IMR-90 (cell line): ENCODE measurements around the gene NNT. TPM values are rescaled to one million over a fixed set of nuclear protein-coding genes. Genes with fewer than 3 reads are reported as not detected.
A peak's percentile ranks its signal among the peaks of the same experiment; 100 is the strongest.

Source experiments
- ATAC-seq: fragments of 200-7000 bp; cut with Tn5 transposase; 2 replicates; pipeline ENCODE4 v1.9.1; 2020; ENCODE audit warnings: low read depth, mild to moderate bottlenecking, moderate library complexity
- BruUV-seq: library from RNA; stranded (reverse); fragments of 400-500 nt; replicated peaks from 2 replicates; lab custom pipeline; 2021; lab: Mats Ljungman, UMichigan
- CTCF ChIA-PET: fragments of 300-600 bp; formaldehyde crosslinking; extraction: SDS; loops from one replicate; lab custom pipeline; 2021; ENCODE audit warnings: antibody characterized with exemption; lab: Yijun Ruan, JAX
- POLR2A ChIA-PET: fragments of 300-600 bp; sonication (Branson Sonifier 250); formaldehyde crosslinking; loops from one replicate; lab custom pipeline; 2022; ENCODE audit warnings: antibody characterized with exemption; ENCODE audit not compliant: unreplicated experiment; lab: Charles Lee
- DNase-seq: peaks from one replicate; pipeline ENCODE4 v3.0.0; 2013
- H2AFZ ChIP-seq: replicated peaks from 2 replicates; pipeline ENCODE3; 2013; ENCODE audit warnings: low read length, mild to moderate bottlenecking; ENCODE audit not compliant: poor library complexity
- H2AK5ac ChIP-seq: 2 replicates; pipeline ENCODE4 v1.6.1; 2013; ENCODE audit warnings: low read depth, low read length, inconsistent platforms
- H2AK9ac ChIP-seq: replicated peaks from 2 replicates; pipeline ENCODE3; 2013; ENCODE audit warnings: mild to moderate bottlenecking, low read depth, low read length, moderate library complexity; ENCODE audit not compliant: poor library complexity
- H2BK120ac ChIP-seq: 2 replicates; pipeline ENCODE4 v1.6.1; 2013; ENCODE audit warnings: low read depth, low read length, inconsistent platforms
- H2BK15ac ChIP-seq: 3 replicates; pipeline ENCODE4 v1.6.1; 2013; ENCODE audit warnings: low read depth, low read length, inconsistent platforms
- H2BK20ac ChIP-seq: 2 replicates; pipeline ENCODE4 v1.6.1; 2013; ENCODE audit warnings: low read depth, mild to moderate bottlenecking, inconsistent platforms, low read length, moderate library complexity
- H2BK5ac ChIP-seq: 2 replicates; pipeline ENCODE4 v1.6.1; 2013; ENCODE audit warnings: mild to moderate bottlenecking, low read depth, low read length, inconsistent platforms; ENCODE audit not compliant: poor library complexity, severe bottlenecking
- H3K14ac ChIP-seq: replicated peaks from 2 replicates; pipeline ENCODE4 v1.6.1; 2013; ENCODE audit warnings: low read depth, low read length, inconsistent platforms
- H3K18ac ChIP-seq: 2 replicates; pipeline ENCODE4 v1.6.1; 2013; ENCODE audit warnings: low read depth, low read length, control low read depth
- H3K23ac ChIP-seq: 2 replicates; pipeline ENCODE4 v1.6.1; 2013; ENCODE audit warnings: low read depth, low read length, inconsistent platforms
- H3K27ac ChIP-seq: 2 replicates; pipeline ENCODE4 v1.5.1; 2013; ENCODE audit warnings: mild to moderate bottlenecking, control low read depth, low read length; ENCODE audit not compliant: insufficient read depth
- H3K27me3 ChIP-seq: 2 replicates; pipeline ENCODE4 v1.6.1; 2013; ENCODE audit warnings: low read length; ENCODE audit not compliant: control insufficient read depth, insufficient read depth
- H3K36me3 ChIP-seq: 2 replicates; pipeline ENCODE4 v1.6.1; 2013; ENCODE audit warnings: low read length, mixed read lengths; ENCODE audit not compliant: control insufficient read depth, insufficient read depth
- H3K4ac ChIP-seq: 2 replicates; pipeline ENCODE4 v1.6.1; 2013; ENCODE audit warnings: low read depth, low read length, inconsistent platforms
- H3K4me1 ChIP-seq: 2 replicates; pipeline ENCODE4 v1.6.1; 2013; ENCODE audit warnings: low read length, mixed read lengths; ENCODE audit not compliant: control insufficient read depth, insufficient read depth
- H3K4me2 ChIP-seq: 2 replicates; pipeline ENCODE4 v1.6.1; 2013; ENCODE audit warnings: low read depth, mild to moderate bottlenecking, control low read depth, low read length, moderate library complexity
- H3K4me3 ChIP-seq: 2 replicates; pipeline ENCODE4 v1.5.1; 2013; ENCODE audit warnings: low read depth, mild to moderate bottlenecking, control low read depth, low read length, moderate library complexity; ENCODE audit not compliant: insufficient read depth
- H3K56ac ChIP-seq: 2 replicates; pipeline ENCODE4 v1.6.1; 2013; ENCODE audit warnings: low read length, inconsistent platforms; ENCODE audit not compliant: insufficient read depth; ENCODE audit errors: extremely low read depth
- H3K79me1 ChIP-seq, 2 experiments: 2 replicates each; pipeline ENCODE4 v1.6.1; 2013; ENCODE audit warnings: low read length in 2 of 2, inconsistent platforms in 1 of 2, low read depth in 1 of 2
- H3K9ac ChIP-seq: 2 replicates; pipeline ENCODE4 v1.6.1; 2013; ENCODE audit warnings: low read depth, low read length, control low read depth
- H3K9me1 ChIP-seq: 2 replicates; pipeline ENCODE4 v1.6.1; 2013; ENCODE audit warnings: low read length, inconsistent platforms; ENCODE audit not compliant: insufficient read depth
- H3K9me3 ChIP-seq: 2 replicates; pipeline ENCODE4 v1.6.1; 2013; ENCODE audit warnings: low read length; ENCODE audit not compliant: control insufficient read depth, insufficient read depth
- H4K20me1 ChIP-seq: 2 replicates; pipeline ENCODE4 v1.6.1; 2013; ENCODE audit warnings: low read length, inconsistent platforms; ENCODE audit not compliant: insufficient read depth
- H4K5ac ChIP-seq: 2 replicates; pipeline ENCODE4 v1.6.1; 2013; ENCODE audit warnings: mild to moderate bottlenecking, low read depth, low read length, control low read depth
- H4K8ac ChIP-seq, 2 experiments: 2 replicates each; pipeline ENCODE4 v1.6.1; 2013; ENCODE audit warnings: low read depth in 2 of 2, low read length in 2 of 2, control low read depth in 1 of 2, inconsistent platforms in 1 of 2
- H4K91ac ChIP-seq: 2 replicates; pipeline ENCODE4 v1.6.1; 2013; ENCODE audit warnings: low read depth, low read length, inconsistent platforms; ENCODE audit not compliant: insufficient read depth
- CEBPB ChIP-seq: IDR thresholded peaks from 2 replicates; pipeline ENCODE4 v1.6.1; 2012; ENCODE audit warnings: low read depth, low read length, improper control_type of control experiment
- MAFK ChIP-seq: IDR thresholded peaks from 2 replicates; pipeline ENCODE4 v1.6.1; 2012; ENCODE audit warnings: low read depth, low read length, improper control_type of control experiment
- RAD21 ChIP-seq: IDR thresholded peaks from 2 replicates; pipeline ENCODE4 v1.6.1; 2012; ENCODE audit warnings: low read length, improper control_type of control experiment
- USF2 ChIP-seq: fragments of 150-350 bp; IDR thresholded peaks from 2 replicates; pipeline ENCODE4 v1.6.1; 2017; ENCODE audit warnings: mild to moderate bottlenecking, antibody characterized with exemption, low read length, low read depth
- WGBS, 2 experiments: methylation state at CpG; one replicate each; pipeline versions ENCODE4 v1.1.5 to v1.1.7; 2013; ENCODE audit warnings: missing lambda C conversion rate in 2 of 2; ENCODE audit not compliant: insufficient read length in 1 of 2; ENCODE audit errors: extremely low coverage in 2 of 2; 5-methylcytosine and 5-hydroxymethylcytosine counted together
- dilution Hi-C: fragments of 300-500 bp; cut with HindIII; formaldehyde crosslinking; loops from one replicate; pipeline ENCODE4 v1.14.3; 2018; ENCODE audit warnings: low sequenced_read_pairs; ENCODE audit not compliant: unreplicated experiment
- in situ Hi-C: fragments of 300-500 bp; cut with MboI; formaldehyde crosslinking; loops from 3 replicates; pipeline ENCODE4 v1.14.3; 2019; ENCODE audit warnings: low sequenced_read_pairs, inconsistent platforms, mixed read lengths
- intact Hi-C: fragments of 100-400 bp; cut with micrococcal nuclease; formaldehyde crosslinking; loops from 2 replicates; pipeline ENCODE4 v1.10.0; 2022
- polyA plus RNA-seq, 3 experiments: library from polyadenylated mRNA; depleted of rRNA; stranded (reverse); fragments of >200 nt; gene quantifications; 2 replicates each; pipeline ENCODE4 v1.2.3, GENCODE V29; 2012; ENCODE audit warnings: low replicate concordance in 1 of 3
- total RNA-seq: library from RNA; depleted of rRNA; stranded (reverse); fragments of >200 nt; gene quantifications from 2 replicates; pipeline ENCODE4 v1.2.3, GENCODE V29; 2012

NNT gene
- total and polyA plus RNA-seq, 2 of the 4 experiments (the other 2 are of a cell fraction), result 23.1 to 57.2 TPM

- no peak overlapping the region for H3K9ac ChIP-seq
- H3K4me3 ChIP-seq, result no peak overlapping the region
- no peaks in the 10 kb centered on the region for H3K9me3 ChIP-seq
- peaks cover 7% of the 10 kb centered on the region for H3K36me3 ChIP-seq
- no peak overlapping the region for H3K18ac ChIP-seq
- peaks cover 3% of the 10 kb centered on the region; the same call in 1 of the 2 replicates for H3K4me1 ChIP-seq
- no peak overlapping the region for H4K8ac ChIP-seq
- H2AFZ ChIP-seq, result no peak overlapping the region
- H4K5ac ChIP-seq, result no peak overlapping the region
- no peak overlapping the region for H4K91ac ChIP-seq
- TF ChIP-seq CEBPB (peak; percentile 38; the same call in 1 of the 2 replicates), USF2 (no peak), MAFK (no peak), RAD21 (no peak)
- no peak for ATAC-seq
- no peak overlapping the region for H3K56ac ChIP-seq
- ChIA-PET POLR2A (no interaction called here), CTCF (no interaction called here)
- peaks cover 12 to 42% of the 10 kb centered on the region in 2 experiments; a peak in 3 of 4 replicates for H3K79me1 ChIP-seq
- no peak overlapping the region for H2AK5ac ChIP-seq
- H3K14ac ChIP-seq, result no peak overlapping the region
- in situ Hi-C loops (loop anchor here (10.0 kb wide), 2 partner anchors 700 to 1140 kb away; no protein-coding TSS in a partner anchor), intact Hi-C loops (loop anchor here (5.0 kb wide), 2 partner anchors 93 to 1138 kb away; no protein-coding TSS in a partner anchor), dilution Hi-C loops (no loop called here)
- no peak overlapping the region for H2BK5ac ChIP-seq
- H3K23ac ChIP-seq, result no peak overlapping the region
- no peak overlapping the region for H2BK120ac ChIP-seq
- H4K20me1 ChIP-seq, result no peaks in the 10 kb centered on the region
- H2BK20ac ChIP-seq, result no peak overlapping the region
- H3K27me3 ChIP-seq, result no peaks in the 10 kb centered on the region
- no peak overlapping the region for H3K27ac ChIP-seq
- H2AK9ac ChIP-seq, result no peak overlapping the region
- H3K4ac ChIP-seq, result no peak overlapping the region
- peaks cover 2% of the 10 kb centered on the region; the same call in 1 of the 2 replicates for H3K9me1 ChIP-seq
- H2BK15ac ChIP-seq, result no peak overlapping the region
- no peak for DNase-seq
- H3K4me2 ChIP-seq, result no peak overlapping the region
- no CpG with 5 or more reads among the region's 2 CpGs for WGBS, 2 experiments
- no TSS peak for BruUV-seq
These were observed 31.6 kb downstream of the NNT start for GRCh38 chr5:43634621-43635020.
